GM12891 (cell line): ENCODE data around the gene COX8C.

Experiments
- POLR2A ChIP-seq: IDR thresholded peaks from 2 replicates; pipeline ENCODE4 v1.6.1; 2011; ENCODE audit warnings: low read depth, low read length, control low read depth
- POLR2AphosphoS5 ChIP-seq: IDR thresholded peaks from 2 replicates; pipeline ENCODE4 v1.6.1; 2011; ENCODE audit warnings: low read depth, low read length, control low read depth
- TAF1 ChIP-seq: IDR thresholded peaks from 2 replicates; pipeline ENCODE4 v1.6.1; 2011; ENCODE audit warnings: low read depth, low read length, control low read depth

DNA sequence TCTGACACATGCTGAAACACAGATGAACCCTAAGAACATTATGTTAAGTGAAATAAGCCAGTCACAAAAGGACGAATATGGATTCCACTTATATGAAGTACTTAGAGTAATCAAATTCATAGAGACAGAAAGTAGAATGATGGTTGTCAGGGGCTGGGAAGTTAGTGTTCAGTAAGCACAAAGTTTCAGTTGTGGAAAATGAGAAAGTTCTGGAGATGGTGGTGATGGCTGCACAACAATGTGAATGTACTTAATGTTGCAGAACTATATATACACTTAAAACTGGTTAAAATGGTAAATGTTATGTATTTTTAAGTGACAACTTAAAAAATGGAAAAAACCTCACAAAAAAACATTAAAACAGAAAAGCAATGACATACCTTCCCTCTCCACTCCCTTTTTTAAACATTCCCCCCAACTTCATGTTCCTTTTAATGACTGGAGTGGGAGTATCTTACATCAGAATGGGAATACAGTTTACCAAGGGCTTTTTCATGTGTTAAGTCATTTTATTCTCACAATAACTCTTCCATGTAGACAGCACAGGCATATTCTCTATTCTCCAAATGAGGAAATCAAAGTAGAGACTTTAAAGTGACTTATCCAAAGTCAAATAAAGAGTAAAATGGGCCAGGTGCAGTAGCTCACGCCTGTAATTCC is 38.2 kb upstream of the COX8C start:
- TF ChIP-seq POLR2A (no peak), POLR2AphosphoS5 (no peak), TAF1 (no peak)
